Measurements from ENCODE around the gene AMY1C.

DNA sequence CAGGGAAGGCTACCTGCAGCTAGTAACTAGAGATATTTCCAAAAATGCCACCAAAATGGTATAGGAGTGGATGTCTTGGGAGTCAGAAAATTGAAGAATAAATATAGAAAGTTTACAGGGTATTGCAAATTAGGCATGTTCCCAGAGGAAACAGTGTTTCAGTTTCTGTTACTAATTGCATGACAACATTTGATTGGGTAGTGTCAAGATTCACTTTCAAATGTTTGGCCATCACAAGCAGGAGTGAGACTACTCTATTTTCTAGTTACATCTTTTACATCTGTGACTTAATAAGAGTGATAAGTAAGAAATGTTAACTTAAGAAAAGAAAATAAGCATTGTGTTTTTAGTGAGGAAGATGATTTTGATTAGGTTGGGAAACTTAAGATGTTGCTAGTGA lies 30.2 kb downstream of the AMY1C start:
- TF ChIP-seq EP300 (IDR thresholded peaks at IDR 0.05) (no peak), SMC3 (IDR thresholded peaks at IDR 0.05) (no peak), RAD21 (conservative IDR thresholded peaks at IDR 0.05 in 1 of 2, IDR thresholded peaks at IDR 0.05 in 1 of 2) (no peak), HOXA7 (CRISPR knock-in tag; IDR thresholded peaks at IDR 0.05) (no peak), TP53 (CRISPR knock-in tag; IDR thresholded peaks at IDR 0.05) (no peak), CHD2 (IDR thresholded peaks at IDR 0.05; ENCODE audit: low read length, partially characterized antibody) (no peak), SREBF2 (IDR thresholded peaks at IDR 0.05) (no peak), FOSL2 (IDR thresholded peaks at IDR 0.05) (no peak), FOSL2 (CRISPR knock-in tag; IDR thresholded peaks at IDR 0.05) (no peak)
- TF ChIP-seq, protein P1, sequence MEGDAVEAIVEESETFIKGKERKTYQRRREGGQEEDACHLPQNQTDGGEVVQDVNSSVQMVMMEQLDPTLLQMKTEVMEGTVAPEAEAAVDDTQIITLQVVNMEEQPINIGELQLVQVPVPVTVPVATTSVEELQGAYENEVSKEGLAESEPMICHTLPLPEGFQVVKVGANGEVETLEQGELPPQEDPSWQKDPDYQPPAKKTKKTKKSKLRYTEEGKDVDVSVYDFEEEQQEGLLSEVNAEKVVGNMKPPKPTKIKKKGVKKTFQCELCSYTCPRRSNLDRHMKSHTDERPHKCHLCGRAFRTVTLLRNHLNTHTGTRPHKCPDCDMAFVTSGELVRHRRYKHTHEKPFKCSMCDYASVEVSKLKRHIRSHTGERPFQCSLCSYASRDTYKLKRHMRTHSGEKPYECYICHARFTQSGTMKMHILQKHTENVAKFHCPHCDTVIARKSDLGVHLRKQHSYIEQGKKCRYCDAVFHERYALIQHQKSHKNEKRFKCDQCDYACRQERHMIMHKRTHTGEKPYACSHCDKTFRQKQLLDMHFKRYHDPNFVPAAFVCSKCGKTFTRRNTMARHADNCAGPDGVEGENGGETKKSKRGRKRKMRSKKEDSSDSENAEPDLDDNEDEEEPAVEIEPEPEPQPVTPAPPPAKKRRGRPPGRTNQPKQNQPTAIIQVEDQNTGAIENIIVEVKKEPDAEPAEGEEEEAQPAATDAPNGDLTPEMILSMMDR (IDR thresholded peaks at IDR 0.05), result no peak

All from A549 (cell line).